Kidney epithelial cell (primary cell): ENCODE results near the gene PLA2G2C. TPM values are rescaled to one million over a fixed set of nuclear protein-coding genes. Genes with fewer than 3 reads are reported as not detected.
A peak's percentile ranks its signal among the peaks of the same experiment; 100 is the strongest.

Source experiments
- DNase-seq: peaks from one replicate; pipeline ENCODE4 v3.0.0-alpha.2; 2010; ENCODE audit warnings: low read depth
- H3K27me3 ChIP-seq: 2 replicates; pipeline ENCODE4 v1.6.0; 2011; ENCODE audit warnings: low read length; ENCODE audit not compliant: control insufficient read depth, insufficient read depth
- H3K36me3 ChIP-seq: 2 replicates; pipeline ENCODE4 v1.5.1; 2011; ENCODE audit warnings: low read length; ENCODE audit not compliant: control insufficient read depth, insufficient read depth
- H3K4me3 ChIP-seq: 2 replicates; pipeline ENCODE4 v1.5.1; 2011; ENCODE audit warnings: low read depth, mild to moderate bottlenecking, control low read depth, low read length
- CTCF ChIP-seq: IDR thresholded peaks from 2 replicates; pipeline ENCODE4 v1.5.1; 2011; ENCODE audit warnings: mild to moderate bottlenecking, moderate library complexity, low read length, control low read depth, inconsistent platforms; ENCODE audit not compliant: insufficient read depth, poor library complexity, severe bottlenecking
- total RNA-seq: library from RNA; depleted of rRNA; stranded (reverse); fragments of >200 nt; gene quantifications from 2 replicates; pipeline ENCODE4 v1.2.3, GENCODE V29; 2015

PLA2G2C gene
- total RNA-seq, 1 donor from 2014 or later = not detected

- TF ChIP-seq CTCF = no peak
- Histone ChIP-seq H3K4me3 (no peak overlapping the region), H3K36me3 (no peaks in the 10 kb centered on the region), H3K27me3 (no peaks in the 10 kb centered on the region)
- no peak for DNase-seq
Measured at GRCh38 chr1:20152599-20152930, 33.8 kb downstream of the PLA2G2C start.

GRCh38 chr1:20151906-20152598, 34.3 kb downstream of the PLA2G2C start:
- peak; percentile 87 for TF ChIP-seq CTCF
- Histone ChIP-seq H3K4me3 (peak overlapping the region; percentile 26), H3K36me3 (no peaks in the 10 kb centered on the region), H3K27me3 (no peaks in the 10 kb centered on the region)
- peak; percentile 21 for DNase-seq

GRCh38 chr1:20150969-20151368, 35.3 kb downstream of the PLA2G2C start:
- no peaks in the 10 kb centered on the region for H3K36me3 ChIP-seq
- H3K27me3 ChIP-seq = no peaks in the 10 kb centered on the region
- no peak for DNase-seq
- no peak overlapping the region for H3K4me3 ChIP-seq
- TF ChIP-seq CTCF = no peak

GRCh38 chr1:20150326-20150705, 36.0 kb downstream of the PLA2G2C start:
- TF ChIP-seq CTCF = no peak
- Histone ChIP-seq H3K4me3 (no peak overlapping the region), H3K27me3 (no peaks in the 10 kb centered on the region), H3K36me3 (no peaks in the 10 kb centered on the region)
- no peak for DNase-seq

GRCh38 chr1:20149601-20150325, 36.6 kb downstream of the PLA2G2C start:
- H3K27me3 ChIP-seq = no peaks in the 10 kb centered on the region
- H3K4me3 ChIP-seq = no peak overlapping the region
- DNase-seq = no peak
- no peaks in the 10 kb centered on the region for H3K36me3 ChIP-seq
- TF ChIP-seq CTCF = no peak
